ENCODE measurements around the gene DCLRE1B.

GRCh38 chr1:113930499-113931161 lies 25.5 kb downstream of the DCLRE1B start:
- TF ChIP-seq, protein P1, sequence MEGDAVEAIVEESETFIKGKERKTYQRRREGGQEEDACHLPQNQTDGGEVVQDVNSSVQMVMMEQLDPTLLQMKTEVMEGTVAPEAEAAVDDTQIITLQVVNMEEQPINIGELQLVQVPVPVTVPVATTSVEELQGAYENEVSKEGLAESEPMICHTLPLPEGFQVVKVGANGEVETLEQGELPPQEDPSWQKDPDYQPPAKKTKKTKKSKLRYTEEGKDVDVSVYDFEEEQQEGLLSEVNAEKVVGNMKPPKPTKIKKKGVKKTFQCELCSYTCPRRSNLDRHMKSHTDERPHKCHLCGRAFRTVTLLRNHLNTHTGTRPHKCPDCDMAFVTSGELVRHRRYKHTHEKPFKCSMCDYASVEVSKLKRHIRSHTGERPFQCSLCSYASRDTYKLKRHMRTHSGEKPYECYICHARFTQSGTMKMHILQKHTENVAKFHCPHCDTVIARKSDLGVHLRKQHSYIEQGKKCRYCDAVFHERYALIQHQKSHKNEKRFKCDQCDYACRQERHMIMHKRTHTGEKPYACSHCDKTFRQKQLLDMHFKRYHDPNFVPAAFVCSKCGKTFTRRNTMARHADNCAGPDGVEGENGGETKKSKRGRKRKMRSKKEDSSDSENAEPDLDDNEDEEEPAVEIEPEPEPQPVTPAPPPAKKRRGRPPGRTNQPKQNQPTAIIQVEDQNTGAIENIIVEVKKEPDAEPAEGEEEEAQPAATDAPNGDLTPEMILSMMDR (IDR thresholded peaks at IDR 0.05 in 4 of 5, conservative IDR thresholded peaks at IDR 0.05 in 1 of 5), result no peak
- no peak for TF ChIP-seq POLR2A (IDR thresholded peaks at IDR 0.05)
